GM23338 (cell line): ENCODE results near the gene NGDN. TPM values are rescaled to one million over a fixed set of nuclear protein-coding genes. Genes with fewer than 3 reads are reported as not detected.
A peak's percentile ranks its signal among the peaks of the same experiment; 100 is the strongest.

ENCODE experiments used
- ATAC-seq: fragments of 200-7000 bp; cut with Tn5 transposase; 3 replicates; pipeline ENCODE4 v1.9.1; 2020
- DNase-seq: peaks from one replicate; pipeline ENCODE4 v3.0.0-alpha.2; 2015; ENCODE audit warnings: low spot score
- H2AFZ ChIP-seq: fragments of 200-600 bp; sonication (generic); 2 replicates; pipeline ENCODE4 v1.8.0; 2016; ENCODE audit warnings: antibody characterized with exemption, mild to moderate bottlenecking, moderate library complexity
- H3F3A ChIP-seq: fragments of 200-600 bp; sonication (generic); replicated peaks from 2 replicates; pipeline ENCODE4 v1.8.0; 2017; ENCODE audit warnings: antibody characterized with exemption, mixed run types, low read depth
- H3K27ac ChIP-seq: fragments of 200-600 bp; sonication (generic); 2 replicates; pipeline ENCODE4 v1.6.1; 2016; ENCODE audit warnings: low read depth
- H3K27me3 ChIP-seq: fragments of 200-600 bp; sonication (generic); 2 replicates; pipeline ENCODE4 v1.8.0; 2016; ENCODE audit warnings: mild to moderate bottlenecking, mixed run types, moderate library complexity; ENCODE audit not compliant: insufficient read depth
- H3K36me3 ChIP-seq: fragments of 200-600 bp; sonication (generic); 2 replicates; pipeline ENCODE4 v1.8.0; 2016; ENCODE audit warnings: mild to moderate bottlenecking; ENCODE audit not compliant: insufficient read depth
- H3K4me1 ChIP-seq: fragments of 200-600 bp; sonication (generic); 2 replicates; pipeline ENCODE4 v1.8.0; 2016; ENCODE audit warnings: mild to moderate bottlenecking, moderate library complexity; ENCODE audit not compliant: insufficient read depth
- H3K4me2 ChIP-seq: fragments of 200-600 bp; sonication (generic); 2 replicates; pipeline ENCODE4 v1.7.1; 2017; ENCODE audit warnings: mixed run types
- H3K4me3 ChIP-seq: fragments of 200-600 bp; sonication (generic); 2 replicates; pipeline ENCODE4 v1.6.1; 2016; ENCODE audit warnings: mixed run types
- H3K79me2 ChIP-seq: fragments of 200-600 bp; sonication (generic); replicated peaks from 2 replicates; pipeline ENCODE4 v1.8.0; 2017; ENCODE audit warnings: mild to moderate bottlenecking; ENCODE audit not compliant: insufficient read depth
- H3K9me2 ChIP-seq: fragments of 200-600 bp; sonication (generic); 2 replicates; pipeline ENCODE4 v1.8.0; 2017; ENCODE audit not compliant: insufficient read depth
- H4K20me1 ChIP-seq: fragments of 200-600 bp; sonication (generic); replicated peaks from 2 replicates; pipeline ENCODE4 v1.8.0; 2017; ENCODE audit warnings: mild to moderate bottlenecking; ENCODE audit not compliant: insufficient read depth
- H3K27ac Mint-ChIP-seq: 2 replicates; pipeline ENCODE4 v1.8.0; 2020; ENCODE audit warnings: inconsistent platforms, mild to moderate bottlenecking, moderate library complexity, mixed read lengths
- H3K27me3 Mint-ChIP-seq: 3 replicates; pipeline ENCODE4 v1.8.0; 2022; ENCODE audit warnings: low read depth, mild to moderate bottlenecking, moderate library complexity, mixed read lengths, inconsistent platforms; ENCODE audit not compliant: insufficient read depth, poor library complexity
- H3K36me3 Mint-ChIP-seq: 3 replicates; pipeline ENCODE4 v1.8.0; 2021; ENCODE audit warnings: low read depth, mild to moderate bottlenecking, inconsistent platforms, moderate library complexity, mixed read lengths
- H3K4me1 Mint-ChIP-seq: 3 replicates; pipeline ENCODE4 v1.8.0; 2020; ENCODE audit warnings: mild to moderate bottlenecking, inconsistent platforms, mixed read lengths
- H3K4me3 Mint-ChIP-seq: 3 replicates; pipeline ENCODE4 v1.8.0; 2021; ENCODE audit warnings: moderate library complexity, mild to moderate bottlenecking, inconsistent platforms, mixed read lengths
- H3K9me3 Mint-ChIP-seq: 3 replicates; pipeline ENCODE4 v1.8.0; 2020; ENCODE audit warnings: moderate library complexity, mild to moderate bottlenecking, inconsistent platforms, mixed read lengths
- CTCF ChIP-seq, 2 experiments: fragments of 200-600 bp in 1 of 2; sonication (generic) in 1 of 2; conservative IDR thresholded peaks; 2 replicates each; pipeline versions ENCODE4 v1.5.1 to v1.6.1; 2016 to 2017; ENCODE audit warnings: antibody characterized with exemption in 2 of 2, low read depth in 2 of 2, mild to moderate bottlenecking in 2 of 2, moderate library complexity in 1 of 2
- NANOG ChIP-seq: IDR thresholded peaks from 2 replicates; pipeline ENCODE4 v1.6.1; 2016; ENCODE audit warnings: antibody characterized with exemption, borderline replicate concordance
- ZNF331 ChIP-seq: fragments of 250-450 bp; sonication (Bioruptor Pico); IDR thresholded peaks from 2 replicates; pipeline ENCODE4 v1.5.0; 2020; ENCODE audit warnings: low read depth, mild to moderate bottlenecking, moderate library complexity
- polyA plus RNA-seq: library from polyadenylated mRNA; unstranded; fragments of >200 nt; fragmentation: Nextera tagmentation; extraction: Ambion mirVana; gene quantifications from 2 replicates; pipeline ENCODE4 v1.2.1, GENCODE V29; 2016
- total RNA-seq: library from RNA; depleted of rRNA; stranded (reverse); fragments of >200 nt; shearing (Covaris generic); gene quantifications from 2 replicates; pipeline ENCODE4 v1.2.3, GENCODE V29; 2014
- TF ChIP-seq, protein P1 (sequence below): IDR thresholded peaks from 2 replicates; pipeline ENCODE4 v1.6.1; 2016; ENCODE audit warnings: antibody characterized with exemption
- TF ChIP-seq, protein P2 (sequence below): fragments of 250-450 bp; sonication (Bioruptor Pico); IDR thresholded peaks from 2 replicates; pipeline ENCODE4 v1.5.0; 2020; ENCODE audit warnings: mild to moderate bottlenecking, moderate library complexity

Gene NGDN
- total and polyA plus RNA-seq, 2 experiments from 2014 or later, result 48.6 to 90.8 TPM

DNA sequence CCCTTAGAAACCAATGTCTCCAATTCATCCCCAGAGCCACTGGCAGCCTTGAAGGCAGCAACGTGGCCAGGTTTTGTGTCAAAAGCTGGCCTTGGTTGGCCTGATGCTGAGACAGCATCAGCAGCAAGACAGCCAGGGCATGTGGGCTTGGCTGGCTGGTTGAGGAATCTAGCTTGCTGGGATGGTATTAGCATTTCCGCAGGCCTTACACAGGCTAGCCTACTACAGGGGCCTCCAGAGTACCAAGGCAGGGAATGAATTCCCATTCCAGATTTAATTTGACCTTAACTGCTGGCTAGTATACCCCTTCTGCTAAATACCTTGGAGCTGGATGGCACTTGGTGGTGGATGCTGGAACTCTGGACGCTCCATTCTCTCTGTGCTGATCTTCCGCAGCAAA lies 15.8 kb downstream of the NGDN start:
- H3K36me3 Mint-ChIP-seq, result no peaks in the 10 kb centered on the region
- Histone ChIP-seq H4K20me1 (no peaks in the 10 kb centered on the region), H3K27me3 (no peaks in the 10 kb centered on the region), H3K27ac (peak overlapping the region; percentile 72; the same call in 1 of the 2 replicates), H3K79me2 (no peaks in the 10 kb centered on the region), H2AFZ (no peak overlapping the region), H3K9me2 (peaks cover 4% of the 10 kb centered on the region; the same call in 1 of the 2 replicates), H3K4me1 (peaks cover 51% of the 10 kb centered on the region), H3K4me2 (peak overlapping the region; percentile 52), H3K36me3 (no peaks in the 10 kb centered on the region), H3K4me3 (no peak overlapping the region), H3F3A (peaks cover 12% of the 10 kb centered on the region; the same call in 1 of the 2 replicates)
- H3K27ac Mint-ChIP-seq, result peak overlapping the region; percentile 36
- peaks cover 62% of the 10 kb centered on the region for H3K4me1 Mint-ChIP-seq
- DNase-seq (peak; percentile 54), ATAC-seq (peak; percentile 27)
- H3K27me3 Mint-ChIP-seq, result peaks cover 2% of the 10 kb centered on the region
- H3K9me3 Mint-ChIP-seq, result no peaks in the 10 kb centered on the region; the same call in 2 of the 3 replicates
- H3K4me3 Mint-ChIP-seq, result no peak overlapping the region; the same call in 2 of the 3 replicates
- TF ChIP-seq, protein P1, sequence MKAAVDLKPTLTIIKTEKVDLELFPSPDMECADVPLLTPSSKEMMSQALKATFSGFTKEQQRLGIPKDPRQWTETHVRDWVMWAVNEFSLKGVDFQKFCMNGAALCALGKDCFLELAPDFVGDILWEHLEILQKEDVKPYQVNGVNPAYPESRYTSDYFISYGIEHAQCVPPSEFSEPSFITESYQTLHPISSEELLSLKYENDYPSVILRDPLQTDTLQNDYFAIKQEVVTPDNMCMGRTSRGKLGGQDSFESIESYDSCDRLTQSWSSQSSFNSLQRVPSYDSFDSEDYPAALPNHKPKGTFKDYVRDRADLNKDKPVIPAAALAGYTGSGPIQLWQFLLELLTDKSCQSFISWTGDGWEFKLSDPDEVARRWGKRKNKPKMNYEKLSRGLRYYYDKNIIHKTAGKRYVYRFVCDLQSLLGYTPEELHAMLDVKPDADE, result no peak
- TF ChIP-seq, protein P2, sequence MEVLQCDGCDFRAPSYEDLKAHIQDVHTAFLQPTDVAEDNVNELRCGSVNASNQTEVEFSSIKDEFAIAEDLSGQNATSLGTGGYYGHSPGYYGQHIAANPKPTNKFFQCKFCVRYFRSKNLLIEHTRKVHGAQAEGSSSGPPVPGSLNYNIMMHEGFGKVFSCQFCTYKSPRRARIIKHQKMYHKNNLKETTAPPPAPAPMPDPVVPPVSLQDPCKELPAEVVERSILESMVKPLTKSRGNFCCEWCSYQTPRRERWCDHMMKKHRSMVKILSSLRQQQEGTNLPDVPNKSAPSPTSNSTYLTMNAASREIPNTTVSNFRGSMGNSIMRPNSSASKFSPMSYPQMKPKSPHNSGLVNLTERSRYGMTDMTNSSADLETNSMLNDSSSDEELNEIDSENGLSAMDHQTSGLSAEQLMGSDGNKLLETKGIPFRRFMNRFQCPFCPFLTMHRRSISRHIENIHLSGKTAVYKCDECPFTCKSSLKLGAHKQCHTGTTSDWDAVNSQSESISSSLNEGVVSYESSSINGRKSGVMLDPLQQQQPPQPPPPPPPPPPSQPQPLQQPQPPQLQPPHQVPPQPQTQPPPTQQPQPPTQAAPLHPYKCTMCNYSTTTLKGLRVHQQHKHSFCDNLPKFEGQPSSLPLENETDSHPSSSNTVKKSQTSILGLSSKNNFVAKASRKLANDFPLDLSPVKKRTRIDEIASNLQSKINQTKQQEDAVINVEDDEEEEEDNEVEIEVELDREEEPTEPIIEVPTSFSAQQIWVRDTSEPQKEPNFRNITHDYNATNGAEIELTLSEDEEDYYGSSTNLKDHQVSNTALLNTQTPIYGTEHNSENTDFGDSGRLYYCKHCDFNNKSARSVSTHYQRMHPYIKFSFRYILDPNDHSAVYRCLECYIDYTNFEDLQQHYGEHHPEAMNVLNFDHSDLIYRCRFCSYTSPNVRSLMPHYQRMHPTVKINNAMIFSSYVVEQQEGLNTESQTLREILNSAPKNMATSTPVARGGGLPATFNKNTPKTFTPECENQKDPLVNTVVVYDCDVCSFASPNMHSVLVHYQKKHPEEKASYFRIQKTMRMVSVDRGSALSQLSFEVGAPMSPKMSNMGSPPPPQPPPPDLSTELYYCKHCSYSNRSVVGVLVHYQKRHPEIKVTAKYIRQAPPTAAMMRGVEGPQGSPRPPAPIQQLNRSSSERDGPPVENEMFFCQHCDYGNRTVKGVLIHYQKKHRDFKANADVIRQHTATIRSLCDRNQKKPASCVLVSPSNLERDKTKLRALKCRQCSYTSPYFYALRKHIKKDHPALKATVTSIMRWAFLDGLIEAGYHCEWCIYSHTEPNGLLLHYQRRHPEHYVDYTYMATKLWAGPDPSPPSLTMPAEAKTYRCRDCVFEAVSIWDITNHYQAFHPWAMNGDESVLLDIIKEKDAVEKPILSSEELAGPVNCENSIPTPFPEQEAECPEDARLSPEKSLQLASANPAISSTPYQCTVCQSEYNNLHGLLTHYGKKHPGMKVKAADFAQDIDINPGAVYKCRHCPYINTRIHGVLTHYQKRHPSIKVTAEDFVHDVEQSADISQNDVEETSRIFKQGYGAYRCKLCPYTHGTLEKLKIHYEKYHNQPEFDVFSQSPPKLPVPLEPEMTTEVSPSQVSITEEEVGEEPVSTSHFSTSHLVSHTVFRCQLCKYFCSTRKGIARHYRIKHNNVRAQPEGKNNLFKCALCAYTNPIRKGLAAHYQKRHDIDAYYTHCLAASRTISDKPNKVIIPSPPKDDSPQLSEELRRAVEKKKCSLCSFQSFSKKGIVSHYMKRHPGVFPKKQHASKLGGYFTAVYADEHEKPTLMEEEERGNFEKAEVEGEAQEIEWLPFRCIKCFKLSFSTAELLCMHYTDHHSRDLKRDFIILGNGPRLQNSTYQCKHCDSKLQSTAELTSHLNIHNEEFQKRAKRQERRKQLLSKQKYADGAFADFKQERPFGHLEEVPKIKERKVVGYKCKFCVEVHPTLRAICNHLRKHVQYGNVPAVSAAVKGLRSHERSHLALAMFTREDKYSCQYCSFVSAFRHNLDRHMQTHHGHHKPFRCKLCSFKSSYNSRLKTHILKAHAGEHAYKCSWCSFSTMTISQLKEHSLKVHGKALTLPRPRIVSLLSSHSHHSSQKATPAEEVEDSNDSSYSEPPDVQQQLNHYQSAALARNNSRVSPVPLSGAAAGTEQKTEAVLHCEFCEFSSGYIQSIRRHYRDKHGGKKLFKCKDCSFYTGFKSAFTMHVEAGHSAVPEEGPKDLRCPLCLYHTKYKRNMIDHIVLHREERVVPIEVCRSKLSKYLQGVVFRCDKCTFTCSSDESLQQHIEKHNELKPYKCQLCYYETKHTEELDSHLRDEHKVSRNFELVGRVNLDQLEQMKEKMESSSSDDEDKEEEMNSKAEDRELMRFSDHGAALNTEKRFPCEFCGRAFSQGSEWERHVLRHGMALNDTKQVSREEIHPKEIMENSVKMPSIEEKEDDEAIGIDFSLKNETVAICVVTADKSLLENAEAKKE (CRISPR knock-in tag), result peak; percentile 40; the same call in 1 of the 2 replicates

- Histone ChIP-seq H3K36me3 (no peaks in the 10 kb centered on the region), H3K4me3 (no peak overlapping the region), H4K20me1 (no peaks in the 10 kb centered on the region), H2AFZ (no peak overlapping the region), H3K4me2 (peak overlapping the region; percentile 52; the same call in 1 of the 2 replicates), H3K79me2 (no peaks in the 10 kb centered on the region), H3K27ac (peak overlapping the region; percentile 72), H3K4me1 (peaks cover 51% of the 10 kb centered on the region), H3K27me3 (no peaks in the 10 kb centered on the region), H3K9me2 (peaks cover 4% of the 10 kb centered on the region; the same call in 1 of the 2 replicates), H3F3A (peaks cover 7% of the 10 kb centered on the region; the same call in 1 of the 2 replicates)
- no peaks in the 10 kb centered on the region; the same call in 2 of the 3 replicates for H3K9me3 Mint-ChIP-seq
- DNase-seq (peak; percentile 14), ATAC-seq (no peak)
- peak overlapping the region; percentile 62 for H3K27ac Mint-ChIP-seq
- peaks cover 62% of the 10 kb centered on the region for H3K4me1 Mint-ChIP-seq
- TF ChIP-seq ZNF331 (no peak), CTCF (conservative IDR thresholded peaks at IDR 0.05; ENCODE audit: low read depth in 2 of 2) (no peak), NANOG (no peak)
- TF ChIP-seq, protein P1, result no peak
- H3K36me3 Mint-ChIP-seq, result no peaks in the 10 kb centered on the region
- H3K4me3 Mint-ChIP-seq, result no peak overlapping the region; the same call in 2 of the 3 replicates
- peaks cover 2% of the 10 kb centered on the region for H3K27me3 Mint-ChIP-seq
Measured at GRCh38 chr14:23486036-23486435, 16.5 kb downstream of the NGDN start.
